WI38 (cell line): ENCODE results near the gene MTCP1.

ENCODE experiments used
- H3K4me3 ChIP-seq: 2 replicates; pipeline ENCODE4 v1.5.1; 2011; ENCODE audit warnings: low read depth, mild to moderate bottlenecking, control low read depth, low read length
- CTCF ChIP-seq: IDR thresholded peaks from 2 replicates; pipeline ENCODE4 v1.5.1; 2012; ENCODE audit warnings: low read depth, mild to moderate bottlenecking, control low read depth, low read length

Gene MTCP1

GRCh38 chrX:155086961-155087735 lies 16.2 kb upstream of the MTCP1 start:
- TF ChIP-seq CTCF: no peak
- no peak overlapping the region for H3K4me3 ChIP-seq

- TF ChIP-seq CTCF: 0 out of 2 replicates have a peak, but pooled peaks have one; percentile 10
- H3K4me3 ChIP-seq: no peak overlapping the region
Measured at GRCh38 chrX:155086202-155086840, 15.4 kb upstream of the MTCP1 start.

GRCh38 chrX:155071694-155072280 lies 851 bp upstream of the MTCP1 start:
- TF ChIP-seq CTCF: no peak
- H3K4me3 ChIP-seq: peak overlapping the region; percentile 75

GRCh38 chrX:155070663-155070974 lies 317 bp downstream of the MTCP1 start:
- peak overlapping the region; percentile 65 for H3K4me3 ChIP-seq

GRCh38 chrX:155070038-155070437 lies 898 bp downstream of the MTCP1 start:
- no peak for TF ChIP-seq CTCF
- H3K4me3 ChIP-seq: peak overlapping the region; percentile 65

More at GRCh38 chrX:155070663-155070974, 317 bp downstream of the MTCP1 start:
- TF ChIP-seq CTCF: no peak

GRCh38 chrX:155069414-155069813 lies 1.5 kb downstream of the MTCP1 start:
- H3K4me3 ChIP-seq: peak overlapping the region; percentile 65

More at GRCh38 chrX:155069414-155069813, 1.5 kb downstream of the MTCP1 start:
- no peak for TF ChIP-seq CTCF
